ENCODE measurements around the gene DLG5.

DNA sequence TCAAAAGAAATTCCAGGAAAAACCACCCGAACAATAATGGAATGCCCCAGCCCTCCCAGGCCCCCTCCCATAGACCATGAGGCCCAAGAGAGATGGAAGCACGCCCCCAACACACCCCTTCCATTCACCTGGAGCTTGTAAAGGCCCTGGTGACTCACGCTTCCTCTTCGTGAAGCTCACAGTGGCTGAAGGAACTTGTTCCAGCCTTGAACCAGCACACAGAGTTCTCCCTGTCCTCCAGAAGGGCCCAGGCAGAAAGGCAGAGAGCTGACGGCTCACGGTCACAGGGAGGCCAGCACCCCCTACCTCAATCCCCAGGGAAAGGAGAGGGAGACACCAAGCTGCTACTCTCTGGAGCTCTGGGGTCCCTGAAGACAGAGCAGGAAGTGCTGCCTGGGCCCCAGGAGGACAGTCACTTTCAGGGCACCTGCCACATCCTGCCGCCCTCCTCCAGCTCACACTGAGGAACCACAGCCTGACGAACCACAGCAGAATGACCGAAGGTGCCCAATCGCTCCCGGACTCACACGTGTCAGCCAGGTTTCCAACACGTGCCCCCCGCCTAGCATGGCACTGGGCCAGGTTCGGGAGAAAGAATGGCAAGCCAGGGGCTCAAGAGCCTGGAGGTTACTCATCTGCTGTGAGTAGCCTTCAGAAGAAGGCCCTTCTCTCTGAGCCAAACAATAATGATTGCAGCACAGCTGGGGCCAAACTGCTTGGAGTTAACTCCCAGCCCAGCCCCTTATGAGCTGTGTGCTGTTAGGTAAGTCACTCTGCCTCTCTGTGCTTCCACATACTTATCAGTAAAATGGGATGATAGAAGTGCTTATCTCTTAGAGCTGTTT is 52.8 kb downstream of the DLG5 start:
- TF ChIP-seq, protein P1, sequence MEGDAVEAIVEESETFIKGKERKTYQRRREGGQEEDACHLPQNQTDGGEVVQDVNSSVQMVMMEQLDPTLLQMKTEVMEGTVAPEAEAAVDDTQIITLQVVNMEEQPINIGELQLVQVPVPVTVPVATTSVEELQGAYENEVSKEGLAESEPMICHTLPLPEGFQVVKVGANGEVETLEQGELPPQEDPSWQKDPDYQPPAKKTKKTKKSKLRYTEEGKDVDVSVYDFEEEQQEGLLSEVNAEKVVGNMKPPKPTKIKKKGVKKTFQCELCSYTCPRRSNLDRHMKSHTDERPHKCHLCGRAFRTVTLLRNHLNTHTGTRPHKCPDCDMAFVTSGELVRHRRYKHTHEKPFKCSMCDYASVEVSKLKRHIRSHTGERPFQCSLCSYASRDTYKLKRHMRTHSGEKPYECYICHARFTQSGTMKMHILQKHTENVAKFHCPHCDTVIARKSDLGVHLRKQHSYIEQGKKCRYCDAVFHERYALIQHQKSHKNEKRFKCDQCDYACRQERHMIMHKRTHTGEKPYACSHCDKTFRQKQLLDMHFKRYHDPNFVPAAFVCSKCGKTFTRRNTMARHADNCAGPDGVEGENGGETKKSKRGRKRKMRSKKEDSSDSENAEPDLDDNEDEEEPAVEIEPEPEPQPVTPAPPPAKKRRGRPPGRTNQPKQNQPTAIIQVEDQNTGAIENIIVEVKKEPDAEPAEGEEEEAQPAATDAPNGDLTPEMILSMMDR (IDR thresholded peaks at IDR 0.05), result no peak
- TF ChIP-seq POLR2AphosphoS5 (IDR thresholded peaks at IDR 0.05), result peak; percentile 21 to 72 (median 54)
- TF ChIP-seq POLR2A (IDR thresholded peaks at IDR 0.05), result no peak
- TF ChIP-seq EP300 (IDR thresholded peaks at IDR 0.05), result peak; percentile 36 to 97 (median 82)
